ENCODE data around the gene KCTD4. TPM values are rescaled to one million over a fixed set of nuclear protein-coding genes. Genes with fewer than 3 reads are reported as not detected.

KCTD4 gene
- total and polyA plus RNA-seq, 4 donors: 2.1 to 7.4 (median 5.9) TPM

- H3K27me3 ChIP-seq (ENCODE audit: control insufficient read depth, insufficient read depth, low read length): no peaks in the 10 kb centered on the region
- H3K9me3 ChIP-seq (ENCODE audit: control insufficient read depth, insufficient read depth, low read length): no peaks in the 10 kb centered on the region
- no CpG with 5 or more reads among the region's 2 CpGs for WGBS (ENCODE audit: insufficient coverage)
- H3K4me1 ChIP-seq (ENCODE audit: control insufficient read depth, insufficient read depth, low read length): no peaks in the 10 kb centered on the region
- H3K27ac ChIP-seq (ENCODE audit: low read depth, low read length): no peak overlapping the region
- H3K36me3 ChIP-seq (ENCODE audit: control insufficient read depth, insufficient read depth, low read length): peaks cover 7% of the 10 kb centered on the region
- DNase-seq (ENCODE audit: low read depth in 4 of 6, low spot score in 6 of 6): no peak
- H3K4me3 ChIP-seq (ENCODE audit: low read depth, low read length): no peak overlapping the region
These were observed 15.6 kb downstream of the KCTD4 start for GRCh38 chr13:45185286-45185685.

- no peak overlapping the region for H3K27ac ChIP-seq (ENCODE audit: low read depth, low read length)
- WGBS (ENCODE audit: insufficient coverage): 93% methylated on average over 4 of the region's 5 CpGs
- H3K4me1 ChIP-seq (ENCODE audit: control insufficient read depth, insufficient read depth, low read length): no peaks in the 10 kb centered on the region
These were observed 16.2 kb downstream of the KCTD4 start for GRCh38 chr13:45184693-45185092.

GRCh38 chr13:45180713-45181601 lies 19.9 kb downstream of the KCTD4 start:
- WGBS (ENCODE audit: insufficient coverage): 96% methylated on average over 5 of the region's 7 CpGs
- no peak for DNase-seq (ENCODE audit: low read depth in 4 of 6, low spot score in 6 of 6)
- H3K36me3 ChIP-seq (ENCODE audit: control insufficient read depth, insufficient read depth, low read length): peaks cover 7% of the 10 kb centered on the region

More at GRCh38 chr13:45184693-45185092, 16.2 kb downstream of the KCTD4 start:
- H3K36me3 ChIP-seq (ENCODE audit: control insufficient read depth, insufficient read depth, low read length): peaks cover 7% of the 10 kb centered on the region
- no peaks in the 10 kb centered on the region for H3K9me3 ChIP-seq (ENCODE audit: control insufficient read depth, insufficient read depth, low read length)
- DNase-seq (ENCODE audit: low read depth in 4 of 6, low spot score in 6 of 6): no peak
- no peaks in the 10 kb centered on the region for H3K27me3 ChIP-seq (ENCODE audit: control insufficient read depth, insufficient read depth, low read length)
- H3K4me3 ChIP-seq (ENCODE audit: low read depth, low read length): no peak overlapping the region

GRCh38 chr13:45180303-45180702 lies 20.5 kb downstream of the KCTD4 start:
- DNase-seq (ENCODE audit: low read depth in 4 of 6, low spot score in 6 of 6): no peak
- H3K4me3 ChIP-seq (ENCODE audit: low read depth, low read length): no peak overlapping the region
- WGBS (ENCODE audit: insufficient coverage): no CpG with 5 or more reads among the region's 3 CpGs
- no peaks in the 10 kb centered on the region for H3K27me3 ChIP-seq (ENCODE audit: control insufficient read depth, insufficient read depth, low read length)
- H3K4me1 ChIP-seq (ENCODE audit: control insufficient read depth, insufficient read depth, low read length): no peaks in the 10 kb centered on the region
- H3K27ac ChIP-seq (ENCODE audit: low read depth, low read length): no peak overlapping the region
- H3K9me3 ChIP-seq (ENCODE audit: control insufficient read depth, insufficient read depth, low read length): no peaks in the 10 kb centered on the region
- peaks cover 7% of the 10 kb centered on the region for H3K36me3 ChIP-seq (ENCODE audit: control insufficient read depth, insufficient read depth, low read length)

More at GRCh38 chr13:45180713-45181601, 19.9 kb downstream of the KCTD4 start:
- H3K27me3 ChIP-seq (ENCODE audit: control insufficient read depth, insufficient read depth, low read length): no peaks in the 10 kb centered on the region
- H3K9me3 ChIP-seq (ENCODE audit: control insufficient read depth, insufficient read depth, low read length): no peaks in the 10 kb centered on the region
- H3K4me1 ChIP-seq (ENCODE audit: control insufficient read depth, insufficient read depth, low read length): no peaks in the 10 kb centered on the region
- no peak overlapping the region for H3K4me3 ChIP-seq (ENCODE audit: low read depth, low read length)
- no peak overlapping the region for H3K27ac ChIP-seq (ENCODE audit: low read depth, low read length)

GRCh38 chr13:45179428-45179827 lies 21.4 kb downstream of the KCTD4 start:
- Histone ChIP-seq H3K36me3 (ENCODE audit: control insufficient read depth, insufficient read depth, low read length) (peaks cover 7% of the 10 kb centered on the region), H3K27me3 (ENCODE audit: control insufficient read depth, insufficient read depth, low read length) (no peaks in the 10 kb centered on the region), H3K27ac (ENCODE audit: low read depth, low read length) (no peak overlapping the region), H3K9me3 (ENCODE audit: control insufficient read depth, insufficient read depth, low read length) (no peaks in the 10 kb centered on the region), H3K4me3 (ENCODE audit: low read depth, low read length) (no peak overlapping the region), H3K4me1 (ENCODE audit: control insufficient read depth, insufficient read depth, low read length) (no peaks in the 10 kb centered on the region)
- no peak for DNase-seq (ENCODE audit: low read depth in 4 of 6, low spot score in 6 of 6)

- Histone ChIP-seq H3K9me3 (ENCODE audit: control insufficient read depth, insufficient read depth, low read length) (no peaks in the 10 kb centered on the region), H3K27me3 (ENCODE audit: control insufficient read depth, insufficient read depth, low read length) (no peaks in the 10 kb centered on the region), H3K36me3 (ENCODE audit: control insufficient read depth, insufficient read depth, low read length) (no peaks in the 10 kb centered on the region), H3K4me1 (ENCODE audit: control insufficient read depth, insufficient read depth, low read length) (no peaks in the 10 kb centered on the region), H3K4me3 (ENCODE audit: low read depth, low read length) (no peak overlapping the region), H3K27ac (ENCODE audit: low read depth, low read length) (no peak overlapping the region)
- WGBS (ENCODE audit: insufficient coverage): 86% methylated on average over 1 of the region's 3 CpGs
- DNase-seq (ENCODE audit: low read depth in 4 of 6, low spot score in 6 of 6): peak in 2 of 6 donors; percentile 25 to 39
These were observed 22.3 kb downstream of the KCTD4 start for GRCh38 chr13:45178349-45179162.

GRCh38 chr13:45174478-45174877 lies 26.4 kb downstream of the KCTD4 start:
- Histone ChIP-seq H3K36me3 (ENCODE audit: control insufficient read depth, insufficient read depth, low read length) (no peaks in the 10 kb centered on the region), H3K4me3 (ENCODE audit: low read depth, low read length) (no peak overlapping the region), H3K9me3 (ENCODE audit: control insufficient read depth, insufficient read depth, low read length) (no peaks in the 10 kb centered on the region), H3K4me1 (ENCODE audit: control insufficient read depth, insufficient read depth, low read length) (no peaks in the 10 kb centered on the region), H3K27ac (ENCODE audit: low read depth, low read length) (no peak overlapping the region), H3K27me3 (ENCODE audit: control insufficient read depth, insufficient read depth, low read length) (no peaks in the 10 kb centered on the region)
- no peak for DNase-seq (ENCODE audit: low read depth in 4 of 6, low spot score in 6 of 6)

GRCh38 chr13:45168555-45168930 lies 32.3 kb downstream of the KCTD4 start:
- Histone ChIP-seq H3K4me3 (ENCODE audit: low read depth, low read length) (no peak overlapping the region), H3K27ac (ENCODE audit: low read depth, low read length) (no peak overlapping the region), H3K9me3 (ENCODE audit: control insufficient read depth, insufficient read depth, low read length) (no peaks in the 10 kb centered on the region), H3K4me1 (ENCODE audit: control insufficient read depth, insufficient read depth, low read length) (peaks cover 3% of the 10 kb centered on the region), H3K27me3 (ENCODE audit: control insufficient read depth, insufficient read depth, low read length) (no peaks in the 10 kb centered on the region), H3K36me3 (ENCODE audit: control insufficient read depth, insufficient read depth, low read length) (peaks cover 5% of the 10 kb centered on the region)
- DNase-seq (ENCODE audit: low read depth in 4 of 6, low spot score in 6 of 6): no peak
- 92% methylated on average over 2 of the region's 2 CpGs for WGBS (ENCODE audit: insufficient coverage)

GRCh38 chr13:45167611-45168554 lies 33.0 kb downstream of the KCTD4 start:
- DNase-seq (ENCODE audit: low read depth in 4 of 6, low spot score in 6 of 6): peak in 1 of 6 donors; percentile 22
- WGBS (ENCODE audit: insufficient coverage): 80% methylated on average over 6 of the region's 12 CpGs

More at GRCh38 chr13:45167611-45168554, 33.0 kb downstream of the KCTD4 start:
- no peak overlapping the region for H3K27ac ChIP-seq (ENCODE audit: low read depth, low read length)
- H3K36me3 ChIP-seq (ENCODE audit: control insufficient read depth, insufficient read depth, low read length): peaks cover 5% of the 10 kb centered on the region
- H3K9me3 ChIP-seq (ENCODE audit: control insufficient read depth, insufficient read depth, low read length): no peaks in the 10 kb centered on the region
- no peaks in the 10 kb centered on the region for H3K27me3 ChIP-seq (ENCODE audit: control insufficient read depth, insufficient read depth, low read length)
- H3K4me3 ChIP-seq (ENCODE audit: low read depth, low read length): no peak overlapping the region
- H3K4me1 ChIP-seq (ENCODE audit: control insufficient read depth, insufficient read depth, low read length): peaks cover 3% of the 10 kb centered on the region

Measured in spinal cord (tissue), 10 donors.